B cell (primary cell): ENCODE results near the gene LTC4S.

Experiments used
- EZH2 ChIP-seq: IDR thresholded peaks from 2 replicates; pipeline ENCODE4 v1.6.1; 2012; ENCODE audit warnings: borderline replicate concordance, low read depth, mild to moderate bottlenecking, moderate library complexity, low read length; ENCODE audit not compliant: insufficient read depth, poor library complexity, severe bottlenecking
- TF ChIP-seq, protein P1 (sequence below): fragments of 200-600 bp; IDR thresholded peaks from one replicate; pipeline ENCODE4 v1.8.0; 2022; ENCODE audit warnings: antibody characterized with exemption, mild to moderate bottlenecking

DNA sequence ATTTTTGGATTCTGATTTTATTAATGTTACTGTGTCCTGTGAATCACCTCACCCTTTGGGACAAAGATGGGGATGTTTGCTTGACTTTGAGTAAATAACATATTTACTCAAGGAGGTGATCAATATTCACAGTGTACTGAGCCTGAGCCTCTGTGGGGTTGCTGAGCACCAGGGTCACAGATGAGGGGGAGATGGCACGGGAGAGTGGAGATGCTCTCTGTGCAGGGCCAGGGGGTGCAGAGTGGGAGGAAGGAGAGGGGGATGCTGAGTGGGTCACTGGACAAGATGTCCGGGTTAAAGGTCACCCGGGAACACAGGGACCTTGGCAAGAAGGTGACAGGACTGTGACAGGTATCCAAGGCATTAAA is 30.9 kb downstream of the LTC4S start:
- TF ChIP-seq, protein P1, sequence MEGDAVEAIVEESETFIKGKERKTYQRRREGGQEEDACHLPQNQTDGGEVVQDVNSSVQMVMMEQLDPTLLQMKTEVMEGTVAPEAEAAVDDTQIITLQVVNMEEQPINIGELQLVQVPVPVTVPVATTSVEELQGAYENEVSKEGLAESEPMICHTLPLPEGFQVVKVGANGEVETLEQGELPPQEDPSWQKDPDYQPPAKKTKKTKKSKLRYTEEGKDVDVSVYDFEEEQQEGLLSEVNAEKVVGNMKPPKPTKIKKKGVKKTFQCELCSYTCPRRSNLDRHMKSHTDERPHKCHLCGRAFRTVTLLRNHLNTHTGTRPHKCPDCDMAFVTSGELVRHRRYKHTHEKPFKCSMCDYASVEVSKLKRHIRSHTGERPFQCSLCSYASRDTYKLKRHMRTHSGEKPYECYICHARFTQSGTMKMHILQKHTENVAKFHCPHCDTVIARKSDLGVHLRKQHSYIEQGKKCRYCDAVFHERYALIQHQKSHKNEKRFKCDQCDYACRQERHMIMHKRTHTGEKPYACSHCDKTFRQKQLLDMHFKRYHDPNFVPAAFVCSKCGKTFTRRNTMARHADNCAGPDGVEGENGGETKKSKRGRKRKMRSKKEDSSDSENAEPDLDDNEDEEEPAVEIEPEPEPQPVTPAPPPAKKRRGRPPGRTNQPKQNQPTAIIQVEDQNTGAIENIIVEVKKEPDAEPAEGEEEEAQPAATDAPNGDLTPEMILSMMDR: no peak
- no peak for TF ChIP-seq EZH2
